ENCODE data around the gene MAN2A1. TPM values are rescaled to one million over a fixed set of nuclear protein-coding genes. Genes with fewer than 3 reads are reported as not detected.
A peak's percentile ranks its signal among the peaks of the same experiment; 100 is the strongest.
"Not testable (repeated sequence)": the region's sequence is repeated elsewhere in the genome, so short reads cannot be mapped to it uniquely, and the experiment has no call there.

MAN2A1 gene
- total RNA-seq, 6 experiments from 2014 or later: 48.1 to 68.8 (median 61.9) TPM

DNA sequence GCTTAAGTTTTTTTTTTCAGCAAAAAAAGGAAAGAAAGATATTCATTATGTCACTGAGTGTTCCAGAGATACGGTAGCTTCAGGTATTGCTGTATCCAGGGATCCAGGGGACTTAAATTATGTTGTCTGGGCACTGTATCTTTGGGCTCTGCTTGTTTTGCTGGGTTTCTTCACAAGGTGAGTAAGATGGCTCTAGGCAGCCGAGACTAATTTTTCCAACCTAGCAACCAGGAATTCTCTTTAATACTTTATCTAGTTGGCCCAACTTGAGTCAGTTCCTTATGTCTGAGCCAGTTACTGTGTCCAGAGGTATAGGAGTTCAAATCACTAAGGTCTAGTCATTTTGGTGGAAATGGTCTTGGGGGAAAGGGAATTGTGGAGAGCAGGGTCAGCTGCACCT lies 66.0 kb downstream of the MAN2A1 start:
- intact Hi-C loops (cut with DNase I): no loop called here

DNA sequence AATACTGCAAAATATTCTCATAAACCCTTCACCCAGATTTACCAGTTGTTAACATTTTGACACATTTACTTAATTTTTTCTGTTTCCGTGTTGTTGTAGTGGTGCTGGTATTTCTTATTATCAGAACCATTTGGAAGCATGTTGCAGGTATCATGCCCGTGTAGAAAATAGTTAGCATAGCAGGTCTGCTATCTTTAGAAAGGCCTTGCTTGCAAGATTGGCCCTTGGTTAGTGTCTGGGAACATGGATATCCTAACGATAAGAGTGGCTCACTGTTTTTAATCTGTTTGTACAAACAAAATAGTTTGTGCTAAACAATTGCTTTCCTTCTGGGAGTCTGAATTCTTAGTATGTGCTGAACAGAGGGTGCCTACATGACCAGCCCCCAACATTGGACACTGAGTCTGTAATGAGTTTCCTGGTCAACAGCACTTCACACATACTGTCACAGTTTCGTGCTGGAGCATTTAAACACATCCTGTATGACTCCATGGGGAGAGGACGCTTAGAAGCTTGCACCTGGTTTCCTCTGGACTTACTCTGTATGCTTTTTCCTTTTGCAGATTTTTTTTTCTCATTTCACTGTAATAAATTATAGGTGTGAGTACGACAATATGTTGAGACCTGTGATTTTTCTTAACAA lies 66.9 kb downstream of the MAN2A1 start:
- Histone ChIP-seq H3K27me3 (no peaks in the 10 kb centered on the region), H3K36me3 (peaks cover 0 to 6% (median 0%) of the 10 kb centered on the region in 4 donors), H3K4me3 (no peak overlapping the region), H3K27ac (no peak overlapping the region), H3K4me1 (peaks cover 0 to 15% (median 7%) of the 10 kb centered on the region in 4 donors), H3K9me3 (no peaks in the 10 kb centered on the region)
- ATAC-seq (peak; percentile 33 to 86 (median 46)), DNase-seq (no peak)
- TF ChIP-seq, protein P1, sequence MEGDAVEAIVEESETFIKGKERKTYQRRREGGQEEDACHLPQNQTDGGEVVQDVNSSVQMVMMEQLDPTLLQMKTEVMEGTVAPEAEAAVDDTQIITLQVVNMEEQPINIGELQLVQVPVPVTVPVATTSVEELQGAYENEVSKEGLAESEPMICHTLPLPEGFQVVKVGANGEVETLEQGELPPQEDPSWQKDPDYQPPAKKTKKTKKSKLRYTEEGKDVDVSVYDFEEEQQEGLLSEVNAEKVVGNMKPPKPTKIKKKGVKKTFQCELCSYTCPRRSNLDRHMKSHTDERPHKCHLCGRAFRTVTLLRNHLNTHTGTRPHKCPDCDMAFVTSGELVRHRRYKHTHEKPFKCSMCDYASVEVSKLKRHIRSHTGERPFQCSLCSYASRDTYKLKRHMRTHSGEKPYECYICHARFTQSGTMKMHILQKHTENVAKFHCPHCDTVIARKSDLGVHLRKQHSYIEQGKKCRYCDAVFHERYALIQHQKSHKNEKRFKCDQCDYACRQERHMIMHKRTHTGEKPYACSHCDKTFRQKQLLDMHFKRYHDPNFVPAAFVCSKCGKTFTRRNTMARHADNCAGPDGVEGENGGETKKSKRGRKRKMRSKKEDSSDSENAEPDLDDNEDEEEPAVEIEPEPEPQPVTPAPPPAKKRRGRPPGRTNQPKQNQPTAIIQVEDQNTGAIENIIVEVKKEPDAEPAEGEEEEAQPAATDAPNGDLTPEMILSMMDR (IDR thresholded peaks at IDR 0.05): no peak
- TF ChIP-seq POLR2A (IDR thresholded peaks at IDR 0.05): no peak
- intact Hi-C loops (cut with DNase I): no loop called here
- WGBS (ENCODE audit: insufficient coverage, low coverage, low lambda C conversion rate, missing lambda C conversion rate): 68% methylated on average over 5 of the region's 6 CpGs

More for the DNA sequence above, 66.0 kb downstream of the MAN2A1 start:
- H3K27me3 ChIP-seq: no peaks in the 10 kb centered on the region
- 64% methylated on average over 2 of the region's 2 CpGs for WGBS (ENCODE audit: insufficient coverage, low coverage, low lambda C conversion rate, missing lambda C conversion rate)
- H3K4me3 ChIP-seq: no peak overlapping the region
- peaks cover 0 to 15% (median 7%) of the 10 kb centered on the region in 4 donors for H3K4me1 ChIP-seq
- no peak for DNase-seq
- H3K36me3 ChIP-seq: peaks cover 0 to 6% (median 0%) of the 10 kb centered on the region in 4 donors
- no peak overlapping the region for H3K27ac ChIP-seq
- no peak for TF ChIP-seq POLR2A (IDR thresholded peaks at IDR 0.05)
- TF ChIP-seq, protein P1 (IDR thresholded peaks at IDR 0.05): no peak
- H3K9me3 ChIP-seq: no peaks in the 10 kb centered on the region
- no peak for ATAC-seq

DNA sequence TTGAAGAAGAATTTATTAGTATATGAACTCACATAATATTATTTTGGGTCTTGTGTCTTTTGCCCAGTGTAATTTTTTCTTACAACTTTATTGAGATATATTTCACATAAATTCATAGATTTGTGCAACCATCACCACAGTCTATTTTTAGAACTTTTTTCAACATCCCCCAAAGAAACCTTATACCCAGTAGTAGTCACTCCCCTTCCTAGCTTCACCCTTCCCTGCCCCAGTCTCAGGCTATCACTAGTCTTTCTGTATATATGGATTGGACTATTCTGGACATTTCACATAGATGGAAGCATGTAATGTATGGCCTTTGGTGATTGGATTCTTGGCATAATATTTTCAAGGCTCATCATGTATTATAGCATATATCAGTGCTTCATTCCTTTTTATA lies 67.8 kb downstream of the MAN2A1 start:
- Histone ChIP-seq H3K4me3 (no peak overlapping the region), H3K9me3 (no peaks in the 10 kb centered on the region), H3K27ac (no peak overlapping the region), H3K36me3 (peaks cover 0 to 6% (median 0%) of the 10 kb centered on the region in 4 donors), H3K4me1 (peaks cover 0 to 15% (median 7%) of the 10 kb centered on the region in 4 donors), H3K27me3 (no peaks in the 10 kb centered on the region)
- no peak for ATAC-seq
- no peak for DNase-seq
- intact Hi-C loops (cut with DNase I): no loop called here
- TF ChIP-seq, protein P1 (IDR thresholded peaks at IDR 0.05): no peak
- TF ChIP-seq POLR2A (IDR thresholded peaks at IDR 0.05): no peak

DNA sequence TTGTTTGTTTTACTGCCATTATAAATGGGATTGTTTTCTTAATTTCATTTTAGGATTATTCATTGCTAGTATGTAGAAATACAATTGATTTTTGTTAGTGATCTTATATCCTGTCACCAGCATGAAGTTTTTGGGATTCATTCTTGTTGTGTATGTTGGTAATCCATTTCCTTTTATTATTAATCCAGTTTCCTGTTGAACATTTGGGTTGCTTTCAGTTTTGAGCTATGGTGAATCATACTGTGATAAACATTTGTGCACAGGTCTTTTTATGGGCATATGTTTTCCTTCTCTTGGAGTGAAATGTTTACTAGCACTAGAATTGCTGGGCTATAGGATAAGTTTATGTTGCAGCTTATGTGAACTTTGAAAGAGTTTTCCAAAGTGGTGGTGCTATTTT lies 69.6 kb downstream of the MAN2A1 start:
- Histone ChIP-seq H3K27ac (peak overlapping the region in 2 of 3 donors; percentile 23 to 38), H3K4me3 (no peak overlapping the region), H3K27me3 (no peaks in the 10 kb centered on the region), H3K9me3 (no peaks in the 10 kb centered on the region), H3K4me1 (peaks cover 0 to 7% (median under 1%) of the 10 kb centered on the region in 4 donors), H3K36me3 (peaks cover 0 to 6% (median 0%) of the 10 kb centered on the region in 4 donors)
- intact Hi-C loops (cut with DNase I): no loop called here
- peak; percentile 23 to 75 (median 40) for ATAC-seq
- no peak for DNase-seq
- no peak for TF ChIP-seq POLR2A (IDR thresholded peaks at IDR 0.05)
- TF ChIP-seq, protein P1 (IDR thresholded peaks at IDR 0.05): no peak

DNA sequence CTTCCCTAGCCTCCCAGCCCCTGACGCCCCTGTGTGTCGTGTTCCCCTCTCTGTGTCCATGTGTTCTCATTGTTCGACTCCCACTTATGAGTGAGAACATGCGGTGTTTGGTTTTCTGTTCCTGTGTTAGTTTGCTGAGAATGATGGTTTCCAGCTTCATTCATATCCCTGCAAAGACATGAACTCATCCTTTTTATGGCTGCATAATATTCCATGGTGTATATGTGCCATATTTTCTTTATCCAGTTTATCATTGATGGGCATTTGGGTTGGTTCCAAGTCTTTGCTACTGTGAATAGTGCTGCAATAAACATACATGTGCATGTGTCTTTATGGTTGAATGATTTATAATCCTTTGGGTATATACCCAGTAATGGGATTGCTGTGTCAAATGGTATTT lies 70.4 kb downstream of the MAN2A1 start:
- 100% methylated on average over 3 of the region's 4 CpGs for WGBS (ENCODE audit: insufficient coverage, low coverage, low lambda C conversion rate, missing lambda C conversion rate)
- not testable (repeated sequence) for H3K27ac ChIP-seq

More for the DNA sequence above, 70.4 kb downstream of the MAN2A1 start:
- intact Hi-C loops (cut with DNase I); ATAC-seq; H3K36me3 ChIP-seq; H3K27me3 ChIP-seq; DNase-seq; H3K4me1 ChIP-seq; H3K4me3 ChIP-seq; H3K9me3 ChIP-seq: not testable (repeated sequence)

Data from right lobe of liver (tissue), 6 donors.